NCI-H1436 (cell line): ENCODE results near the gene CSDE1.
"Not testable (repeated sequence)": the region's sequence is repeated elsewhere in the genome, so short reads cannot be mapped to it uniquely, and the experiment has no call there.

ENCODE experiments used
- DNase-seq: peaks from one replicate; lab custom pipeline; 2025; lab: John Stamatoyannopoulos, UW

Gene CSDE1

GRCh38 chr1:114757455-114758255 is at the start of gene CSDE1:
Gene CSDE1, minus strand, starts transcription at chr1:114757984. Its CDS starts 18,094 bp downstream, at chr1:114739890.
- peak; percentile 98 for DNase-seq

- DNase-seq = not testable (repeated sequence)
Measured at GRCh38 chr1:114804449-114804848, 46.7 kb upstream of the CSDE1 start.

GRCh38 chr1:114803001-114803400 is 45.2 kb upstream of the CSDE1 start:
- no peak for DNase-seq

GRCh38 chr1:114794038-114794437 is 36.3 kb upstream of the CSDE1 start:
- no peak for DNase-seq

- DNase-seq = not testable (repeated sequence)
Measured at GRCh38 chr1:114790581-114790980, 32.8 kb upstream of the CSDE1 start.

- DNase-seq = not testable (repeated sequence)
Measured at GRCh38 chr1:114786440-114786839, 28.7 kb upstream of the CSDE1 start.

- no peak for DNase-seq
Measured at GRCh38 chr1:114782476-114782875, 24.7 kb upstream of the CSDE1 start.

GRCh38 chr1:114780344-114781226 is 22.8 kb upstream of the CSDE1 start, which contains the start of gene SIKE1:
Gene SIKE1, minus strand, starts transcription at chr1:114780685. Its CDS starts 78 bp downstream, at chr1:114780607.
- DNase-seq = peak; percentile 87

GRCh38 chr1:114779722-114780121 is 21.9 kb upstream of the CSDE1 start:
- DNase-seq = no peak

GRCh38 chr1:114776726-114777125 is 18.9 kb upstream of the CSDE1 start:
- DNase-seq = not testable (repeated sequence)

GRCh38 chr1:114771992-114772391 is 14.2 kb upstream of the CSDE1 start:
- no peak for DNase-seq

- no peak for DNase-seq
Measured at GRCh38 chr1:114770989-114771388, 13.2 kb upstream of the CSDE1 start.

- DNase-seq = no peak
Measured at GRCh38 chr1:114764689-114765088, 6.9 kb upstream of the CSDE1 start.

GRCh38 chr1:114758256-114758832 is 560 bp upstream of the CSDE1 start:
- DNase-seq = no peak

- DNase-seq = no peak
Measured at GRCh38 chr1:114756949-114757454, 782 bp downstream of the CSDE1 start.

- DNase-seq = no peak
Measured at GRCh38 chr1:114756009-114756892, 1.5 kb downstream of the CSDE1 start.

- no peak for DNase-seq
Measured at GRCh38 chr1:114755006-114755931, 2.5 kb downstream of the CSDE1 start.

GRCh38 chr1:114753702-114754101 is 4.1 kb downstream of the CSDE1 start:
- not testable (repeated sequence) for DNase-seq

- no peak for DNase-seq
Measured at GRCh38 chr1:114753143-114753542, 4.6 kb downstream of the CSDE1 start.

GRCh38 chr1:114750780-114751179 is 7.0 kb downstream of the CSDE1 start:
- no peak for DNase-seq
